ENCODE data around the gene ZNF496.

DNA sequence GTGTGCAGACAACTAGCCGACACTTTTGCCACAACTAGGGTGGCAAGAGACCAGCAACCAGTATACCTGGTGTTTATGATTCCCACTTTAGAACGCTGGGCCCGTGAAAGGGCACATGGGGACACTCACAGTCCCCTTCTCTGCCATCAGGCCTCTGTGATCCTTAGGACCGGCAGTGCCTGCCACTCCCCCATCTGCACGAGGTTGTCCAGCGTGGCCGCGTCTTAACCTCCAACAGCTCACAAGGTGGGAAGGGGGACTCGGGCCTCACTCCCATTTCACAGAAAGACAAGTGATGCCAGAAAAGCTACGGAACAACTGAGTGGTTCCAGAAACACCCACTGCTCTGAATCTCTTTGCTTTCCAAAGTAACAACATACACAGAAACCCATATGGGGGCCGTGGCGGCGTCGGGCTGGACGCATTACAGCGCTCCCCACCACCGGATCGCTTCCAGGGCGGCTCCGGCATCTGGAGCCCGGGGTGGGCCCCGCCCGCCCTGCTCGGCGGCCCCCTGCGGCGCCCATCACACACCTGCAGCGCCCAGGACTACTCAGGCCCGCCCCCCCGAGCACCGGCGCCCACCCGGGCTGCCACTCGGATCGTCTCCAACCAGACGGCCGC lies 1.0 kb downstream of the ZNF496 start:
- TF ChIP-seq, protein P1, sequence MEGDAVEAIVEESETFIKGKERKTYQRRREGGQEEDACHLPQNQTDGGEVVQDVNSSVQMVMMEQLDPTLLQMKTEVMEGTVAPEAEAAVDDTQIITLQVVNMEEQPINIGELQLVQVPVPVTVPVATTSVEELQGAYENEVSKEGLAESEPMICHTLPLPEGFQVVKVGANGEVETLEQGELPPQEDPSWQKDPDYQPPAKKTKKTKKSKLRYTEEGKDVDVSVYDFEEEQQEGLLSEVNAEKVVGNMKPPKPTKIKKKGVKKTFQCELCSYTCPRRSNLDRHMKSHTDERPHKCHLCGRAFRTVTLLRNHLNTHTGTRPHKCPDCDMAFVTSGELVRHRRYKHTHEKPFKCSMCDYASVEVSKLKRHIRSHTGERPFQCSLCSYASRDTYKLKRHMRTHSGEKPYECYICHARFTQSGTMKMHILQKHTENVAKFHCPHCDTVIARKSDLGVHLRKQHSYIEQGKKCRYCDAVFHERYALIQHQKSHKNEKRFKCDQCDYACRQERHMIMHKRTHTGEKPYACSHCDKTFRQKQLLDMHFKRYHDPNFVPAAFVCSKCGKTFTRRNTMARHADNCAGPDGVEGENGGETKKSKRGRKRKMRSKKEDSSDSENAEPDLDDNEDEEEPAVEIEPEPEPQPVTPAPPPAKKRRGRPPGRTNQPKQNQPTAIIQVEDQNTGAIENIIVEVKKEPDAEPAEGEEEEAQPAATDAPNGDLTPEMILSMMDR (IDR thresholded peaks at IDR 0.05; ENCODE audit: borderline replicate concordance, extremely low read depth, low read length, poor library complexity, severe bottlenecking) = no peak
- TF ChIP-seq EZH2 (IDR thresholded peaks at IDR 0.05; ENCODE audit: borderline replicate concordance, low read depth, low read length, severe bottlenecking) = no peak
